Neural cell (in vitro differentiated cells): ENCODE measurements around the gene MAST4.

Source experiments
- EP300 ChIP-seq: fragments of 450-650 bp; conservative IDR thresholded peaks from 2 replicates; pipeline ENCODE4 v1.6.1; 2014; ENCODE audit warnings: antibody characterized with exemption, mild to moderate bottlenecking, moderate library complexity; ENCODE audit not compliant: poor library complexity, severe bottlenecking
- TF ChIP-seq, protein P1 (sequence below): fragments of 450-650 bp; IDR thresholded peaks from 2 replicates; pipeline ENCODE4 v1.5.1; 2014; ENCODE audit warnings: antibody characterized with exemption, mild to moderate bottlenecking, moderate library complexity; ENCODE audit not compliant: poor library complexity, severe bottlenecking

DNA sequence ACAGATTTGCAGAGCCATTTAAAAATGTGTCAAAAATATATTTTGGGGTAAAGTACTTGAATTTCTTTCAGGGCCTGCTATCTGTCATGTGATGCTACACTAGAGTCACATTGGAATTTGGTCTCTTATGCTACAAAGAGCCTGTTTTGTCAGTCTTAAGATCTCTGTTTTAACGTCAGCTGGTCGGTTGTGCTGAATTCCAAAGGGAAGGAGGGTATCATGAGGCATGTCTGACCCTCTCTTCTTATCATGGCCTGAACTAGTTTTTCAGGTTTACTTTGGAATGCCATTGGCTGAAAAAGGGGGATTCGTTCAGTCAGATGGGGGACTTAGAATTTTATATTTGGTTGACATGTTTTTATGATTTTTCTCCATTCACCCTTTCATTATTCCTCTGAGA is 309.8 kb downstream of the MAST4 start:
- TF ChIP-seq, protein P1, sequence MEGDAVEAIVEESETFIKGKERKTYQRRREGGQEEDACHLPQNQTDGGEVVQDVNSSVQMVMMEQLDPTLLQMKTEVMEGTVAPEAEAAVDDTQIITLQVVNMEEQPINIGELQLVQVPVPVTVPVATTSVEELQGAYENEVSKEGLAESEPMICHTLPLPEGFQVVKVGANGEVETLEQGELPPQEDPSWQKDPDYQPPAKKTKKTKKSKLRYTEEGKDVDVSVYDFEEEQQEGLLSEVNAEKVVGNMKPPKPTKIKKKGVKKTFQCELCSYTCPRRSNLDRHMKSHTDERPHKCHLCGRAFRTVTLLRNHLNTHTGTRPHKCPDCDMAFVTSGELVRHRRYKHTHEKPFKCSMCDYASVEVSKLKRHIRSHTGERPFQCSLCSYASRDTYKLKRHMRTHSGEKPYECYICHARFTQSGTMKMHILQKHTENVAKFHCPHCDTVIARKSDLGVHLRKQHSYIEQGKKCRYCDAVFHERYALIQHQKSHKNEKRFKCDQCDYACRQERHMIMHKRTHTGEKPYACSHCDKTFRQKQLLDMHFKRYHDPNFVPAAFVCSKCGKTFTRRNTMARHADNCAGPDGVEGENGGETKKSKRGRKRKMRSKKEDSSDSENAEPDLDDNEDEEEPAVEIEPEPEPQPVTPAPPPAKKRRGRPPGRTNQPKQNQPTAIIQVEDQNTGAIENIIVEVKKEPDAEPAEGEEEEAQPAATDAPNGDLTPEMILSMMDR = no peak
- no peak for TF ChIP-seq EP300
